HFF-Myc (cell line): ENCODE data around the gene RAB11FIP5.
"Not testable (repeated sequence)": the region's sequence is repeated elsewhere in the genome, so short reads cannot be mapped to it uniquely, and the experiment has no call there.

Experiments
- DNase-seq: peaks from one replicate; pipeline ENCODE4 v3.0.0-alpha.2; 2011; ENCODE audit warnings: low read depth; ENCODE audit errors: extremely low read depth
- H3K4me3 ChIP-seq: replicated peaks from 2 replicates; pipeline ENCODE4 v1.5.1; 2011; ENCODE audit warnings: low read depth, mild to moderate bottlenecking, control low read depth, low read length
- TF ChIP-seq, protein P1 (sequence below): IDR thresholded peaks from 2 replicates; pipeline ENCODE4 v1.5.1; 2012; ENCODE audit warnings: mild to moderate bottlenecking, low read depth, low read length, control low read depth; ENCODE audit errors: missing control alignments

Gene RAB11FIP5

DNA sequence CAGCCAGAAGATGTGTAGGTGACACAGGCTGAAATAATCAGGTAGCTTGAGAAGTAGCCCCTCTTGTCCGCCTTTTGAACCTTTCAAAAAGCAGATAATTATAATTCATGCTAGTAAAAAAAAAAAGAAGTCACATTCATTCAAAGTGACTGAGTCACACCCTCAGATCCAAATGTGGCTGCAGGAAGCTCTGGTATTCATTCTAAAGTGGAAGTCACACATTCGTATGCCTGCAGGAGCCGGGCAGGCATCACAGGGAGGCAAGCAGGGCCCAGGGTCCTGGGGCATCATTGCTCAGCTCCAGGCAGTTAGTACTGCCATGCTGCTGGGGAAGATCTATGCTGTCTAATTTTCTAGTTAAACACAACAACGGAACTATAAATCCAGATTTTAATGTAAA lies 21.7 kb upstream of the RAB11FIP5 start:
- TF ChIP-seq, protein P1, sequence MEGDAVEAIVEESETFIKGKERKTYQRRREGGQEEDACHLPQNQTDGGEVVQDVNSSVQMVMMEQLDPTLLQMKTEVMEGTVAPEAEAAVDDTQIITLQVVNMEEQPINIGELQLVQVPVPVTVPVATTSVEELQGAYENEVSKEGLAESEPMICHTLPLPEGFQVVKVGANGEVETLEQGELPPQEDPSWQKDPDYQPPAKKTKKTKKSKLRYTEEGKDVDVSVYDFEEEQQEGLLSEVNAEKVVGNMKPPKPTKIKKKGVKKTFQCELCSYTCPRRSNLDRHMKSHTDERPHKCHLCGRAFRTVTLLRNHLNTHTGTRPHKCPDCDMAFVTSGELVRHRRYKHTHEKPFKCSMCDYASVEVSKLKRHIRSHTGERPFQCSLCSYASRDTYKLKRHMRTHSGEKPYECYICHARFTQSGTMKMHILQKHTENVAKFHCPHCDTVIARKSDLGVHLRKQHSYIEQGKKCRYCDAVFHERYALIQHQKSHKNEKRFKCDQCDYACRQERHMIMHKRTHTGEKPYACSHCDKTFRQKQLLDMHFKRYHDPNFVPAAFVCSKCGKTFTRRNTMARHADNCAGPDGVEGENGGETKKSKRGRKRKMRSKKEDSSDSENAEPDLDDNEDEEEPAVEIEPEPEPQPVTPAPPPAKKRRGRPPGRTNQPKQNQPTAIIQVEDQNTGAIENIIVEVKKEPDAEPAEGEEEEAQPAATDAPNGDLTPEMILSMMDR: no peak
- no peak for DNase-seq
- no peak overlapping the region for H3K4me3 ChIP-seq

DNA sequence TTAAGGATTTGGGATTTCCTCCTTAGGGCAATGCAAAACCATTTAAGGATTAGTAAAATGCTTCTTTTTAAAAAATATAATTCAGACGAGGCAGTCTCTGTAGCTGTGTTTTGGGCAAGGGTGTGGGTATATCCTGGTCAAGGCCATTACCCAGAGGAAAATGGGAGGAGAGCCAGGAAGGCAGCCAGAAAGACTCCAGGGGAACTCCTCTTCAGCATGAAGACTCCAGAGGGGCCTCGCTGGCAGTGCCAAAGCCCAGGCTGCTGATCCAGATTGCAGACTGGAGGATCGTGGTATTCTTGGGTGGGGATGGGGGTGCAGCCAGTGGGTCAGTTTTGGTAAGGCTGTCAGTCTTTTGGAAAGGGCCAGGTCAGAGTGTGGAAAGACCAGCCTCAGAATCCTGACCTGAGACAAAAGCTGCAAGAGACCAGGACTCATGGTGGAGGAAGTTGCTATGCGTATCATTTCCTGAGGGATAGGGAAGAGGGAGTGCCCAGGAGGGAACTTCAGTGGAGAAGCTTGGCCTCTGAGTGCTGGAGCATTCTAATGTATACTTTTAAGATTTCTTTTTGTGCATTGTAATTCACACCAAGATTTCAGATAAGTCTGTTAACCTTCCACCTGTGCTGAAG lies 20.9 kb upstream of the RAB11FIP5 start:
- no peak for DNase-seq
- TF ChIP-seq, protein P1: no peak
- H3K4me3 ChIP-seq: no peak overlapping the region

DNA sequence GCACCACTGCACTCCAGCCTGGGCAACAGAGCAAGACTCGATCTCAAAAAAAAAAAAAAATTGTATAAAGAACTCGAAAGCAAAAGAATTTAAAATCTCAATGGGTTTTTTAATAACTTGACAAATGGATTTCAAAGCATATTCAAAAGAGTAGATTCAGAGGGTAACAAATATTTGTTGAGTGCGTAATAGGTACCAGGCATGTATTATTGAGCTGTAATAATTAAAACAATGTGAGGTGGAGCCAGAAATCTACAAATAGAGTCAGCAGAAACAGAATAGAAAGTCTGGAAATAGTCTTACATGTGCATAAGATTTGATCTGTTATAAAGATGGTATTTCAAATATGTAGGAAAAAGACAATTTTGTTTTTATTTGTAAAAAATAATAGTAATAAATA lies 19.1 kb upstream of the RAB11FIP5 start:
- TF ChIP-seq, protein P1: no peak
- DNase-seq: no peak
- no peak overlapping the region for H3K4me3 ChIP-seq

DNA sequence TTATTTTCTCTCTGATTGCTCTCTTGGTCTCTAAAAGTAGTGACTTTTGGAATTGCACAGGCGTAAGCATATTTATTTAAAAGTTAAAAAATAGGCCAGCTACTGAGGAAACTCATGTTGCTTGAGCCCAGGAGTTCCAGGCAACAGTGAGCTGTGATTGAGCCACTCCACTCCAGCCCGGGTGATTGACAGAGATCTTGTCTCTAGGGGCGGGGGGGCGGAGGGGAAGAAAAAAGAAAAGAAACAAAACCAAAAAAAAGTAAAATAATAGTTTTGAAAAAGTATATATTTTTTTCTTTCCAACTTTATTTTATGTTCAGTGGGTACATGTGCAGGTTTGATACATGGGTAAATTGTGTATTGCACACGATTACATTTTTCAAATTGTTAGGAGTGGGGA lies 18.0 kb upstream of the RAB11FIP5 start:
- no peak for DNase-seq
- TF ChIP-seq, protein P1: no peak
- H3K4me3 ChIP-seq: no peak overlapping the region

DNA sequence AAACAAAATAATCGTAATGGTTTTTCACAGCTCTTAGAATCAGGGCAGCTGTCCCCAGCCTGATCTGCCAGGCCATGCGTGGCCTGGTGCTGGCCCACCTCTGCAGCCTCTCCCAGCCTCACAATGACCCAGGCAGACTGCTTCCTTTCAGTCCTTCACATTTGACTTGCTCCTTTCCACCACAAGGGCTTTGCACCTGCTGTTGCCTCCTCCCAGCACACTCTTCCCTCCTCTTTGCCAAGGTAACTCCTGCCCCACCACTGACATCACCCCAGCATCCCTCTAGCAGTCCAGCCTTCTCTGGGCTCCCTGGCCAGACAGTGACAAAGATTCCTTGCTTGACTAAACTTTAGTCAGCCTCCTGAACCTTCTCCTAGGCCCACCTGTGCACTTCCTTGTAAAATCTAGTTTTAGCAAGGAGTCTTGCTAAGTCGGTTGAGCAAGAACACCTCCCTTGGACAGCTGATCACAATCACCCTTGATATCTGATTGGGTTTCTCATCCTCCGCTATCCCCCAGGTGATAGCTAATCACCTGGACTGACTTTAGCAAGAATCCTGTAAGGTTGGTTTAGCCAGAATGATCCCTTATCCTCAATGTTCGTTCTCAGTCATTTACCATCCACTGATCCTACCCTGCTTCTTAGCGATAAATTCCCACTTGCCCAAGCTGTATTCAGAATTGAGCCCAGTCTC lies 16.2 kb upstream of the RAB11FIP5 start:
- H3K4me3 ChIP-seq: no peak overlapping the region
- no peak for DNase-seq
- TF ChIP-seq, protein P1: no peak

DNA sequence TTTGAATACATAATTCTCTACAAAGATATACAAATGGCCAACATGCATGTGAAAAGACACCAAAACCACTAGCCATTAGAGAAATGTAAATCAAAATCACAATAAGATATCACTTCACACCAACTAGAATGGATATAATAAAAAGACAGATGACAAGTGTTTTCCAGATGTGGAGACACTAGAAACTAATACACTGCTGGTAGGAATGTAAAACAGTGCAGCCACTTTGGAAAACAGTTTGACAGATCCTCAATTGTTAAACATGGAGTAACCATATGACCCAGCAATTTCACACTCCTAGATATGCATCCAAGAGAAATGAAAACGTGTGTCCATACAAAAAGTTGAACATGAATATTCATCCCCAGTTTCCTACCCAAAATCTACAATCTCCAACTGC lies 9.8 kb upstream of the RAB11FIP5 start:
- TF ChIP-seq, protein P1: peak; percentile 7
- DNase-seq: no peak
- H3K4me3 ChIP-seq: no peak overlapping the region

DNA sequence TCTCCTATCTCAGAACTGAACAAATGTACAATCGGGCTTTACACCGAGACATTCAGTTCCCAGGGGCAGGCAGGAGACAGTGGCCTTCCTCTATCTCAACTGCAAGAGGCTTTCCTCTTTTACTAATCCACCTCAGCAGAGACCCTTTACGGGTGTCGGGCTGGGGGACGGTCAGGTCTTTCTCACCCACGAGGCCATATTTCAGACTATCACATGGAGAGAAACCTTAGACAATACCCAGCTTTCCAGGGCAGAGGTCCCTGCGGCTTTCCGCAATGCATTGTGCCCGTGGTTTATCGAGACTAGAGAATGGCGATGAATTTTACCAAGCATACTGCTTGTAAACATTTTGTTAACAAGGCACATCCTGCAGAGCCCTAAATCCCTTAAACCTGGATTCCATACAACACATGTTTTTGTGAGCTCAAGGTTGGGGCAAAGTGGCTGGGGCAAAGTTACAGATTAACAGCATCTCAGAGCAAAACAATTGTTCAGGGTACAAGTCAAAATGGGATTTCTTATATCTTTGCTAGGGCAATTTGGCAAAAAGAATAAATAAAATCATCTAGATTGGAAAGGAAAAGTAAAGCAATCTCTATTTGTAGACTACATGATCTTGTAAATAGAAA lies 7.0 kb upstream of the RAB11FIP5 start:
- H3K4me3 ChIP-seq, DNase-seq: not testable (repeated sequence)
